OCI-LY3 (cell line): ENCODE measurements around the gene KTN1.

Experiments used
- EZH2phosphoT487 ChIP-seq: fragments of 200-600 bp; shearing (Covaris generic); IDR thresholded peaks from 2 replicates; pipeline ENCODE4 v1.6.1; 2018; ENCODE audit warnings: antibody characterized with exemption, mixed run types, low read depth
- TF ChIP-seq, protein P1 (sequence below): fragments of 200-600, 300-600 bp; sonication (generic); IDR thresholded peaks from 2 replicates; pipeline ENCODE4 v1.5.1; 2014; ENCODE audit warnings: antibody characterized with exemption, low read length, low read depth

DNA sequence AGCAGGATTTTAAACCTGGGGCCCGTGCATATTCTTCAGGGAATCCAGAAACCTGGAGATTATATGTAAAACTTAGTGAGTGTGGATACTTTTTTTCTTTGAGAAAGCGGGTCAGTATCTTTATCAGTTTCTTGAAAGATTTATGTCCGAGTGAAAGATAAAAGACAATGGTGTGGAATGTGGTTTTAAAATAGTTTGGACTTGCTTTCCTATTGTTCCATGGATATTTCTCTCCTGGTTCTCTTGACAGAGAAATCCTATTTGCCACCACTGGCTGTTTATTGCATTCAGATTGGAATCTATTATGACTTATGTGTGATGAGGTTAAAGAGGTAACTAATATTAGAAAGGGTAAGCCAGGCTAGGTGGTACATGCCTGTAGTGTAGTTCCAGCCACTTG is 27.4 kb downstream of the KTN1 start:
- TF ChIP-seq, protein P1, sequence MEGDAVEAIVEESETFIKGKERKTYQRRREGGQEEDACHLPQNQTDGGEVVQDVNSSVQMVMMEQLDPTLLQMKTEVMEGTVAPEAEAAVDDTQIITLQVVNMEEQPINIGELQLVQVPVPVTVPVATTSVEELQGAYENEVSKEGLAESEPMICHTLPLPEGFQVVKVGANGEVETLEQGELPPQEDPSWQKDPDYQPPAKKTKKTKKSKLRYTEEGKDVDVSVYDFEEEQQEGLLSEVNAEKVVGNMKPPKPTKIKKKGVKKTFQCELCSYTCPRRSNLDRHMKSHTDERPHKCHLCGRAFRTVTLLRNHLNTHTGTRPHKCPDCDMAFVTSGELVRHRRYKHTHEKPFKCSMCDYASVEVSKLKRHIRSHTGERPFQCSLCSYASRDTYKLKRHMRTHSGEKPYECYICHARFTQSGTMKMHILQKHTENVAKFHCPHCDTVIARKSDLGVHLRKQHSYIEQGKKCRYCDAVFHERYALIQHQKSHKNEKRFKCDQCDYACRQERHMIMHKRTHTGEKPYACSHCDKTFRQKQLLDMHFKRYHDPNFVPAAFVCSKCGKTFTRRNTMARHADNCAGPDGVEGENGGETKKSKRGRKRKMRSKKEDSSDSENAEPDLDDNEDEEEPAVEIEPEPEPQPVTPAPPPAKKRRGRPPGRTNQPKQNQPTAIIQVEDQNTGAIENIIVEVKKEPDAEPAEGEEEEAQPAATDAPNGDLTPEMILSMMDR, result no peak
- TF ChIP-seq EZH2phosphoT487, result no peak
